Endometrium (tissue), 2 donors: ENCODE data around the gene MYOZ3.

Source experiments
- FAIRE-seq: peaks from 2 replicates; lab custom pipeline; 2012; peaks lifted over from hg19 to GRCh38; lab: Jason Lieb, UNC
- donor health status: control.
- donor health status: control.

The MYOZ3 gene, protein sequence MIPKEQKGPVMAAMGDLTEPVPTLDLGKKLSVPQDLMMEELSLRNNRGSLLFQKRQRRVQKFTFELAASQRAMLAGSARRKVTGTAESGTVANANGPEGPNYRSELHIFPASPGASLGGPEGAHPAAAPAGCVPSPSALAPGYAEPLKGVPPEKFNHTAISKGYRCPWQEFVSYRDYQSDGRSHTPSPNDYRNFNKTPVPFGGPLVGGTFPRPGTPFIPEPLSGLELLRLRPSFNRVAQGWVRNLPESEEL

DNA sequence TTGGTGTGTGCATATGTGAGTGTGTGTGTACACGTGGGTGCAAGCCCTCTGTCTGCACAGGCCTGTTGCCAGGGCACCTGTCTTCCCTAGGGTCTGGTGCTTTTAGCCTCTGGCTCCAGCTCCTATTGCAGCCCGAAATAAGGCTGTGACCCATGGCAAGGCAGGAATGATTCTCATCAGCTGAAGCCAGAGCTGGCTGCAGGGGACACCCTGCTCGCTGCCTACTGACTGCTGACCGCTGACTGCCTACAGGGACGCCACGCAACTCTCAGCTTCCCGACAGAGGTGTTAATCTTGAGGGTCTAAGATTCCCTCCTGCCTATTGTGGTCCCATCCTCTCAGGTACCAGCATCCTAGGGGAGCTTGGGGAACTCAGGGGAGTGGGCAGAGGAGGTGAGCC is at the start of gene MYOZ3:
TSS of gene MYOZ3 (plus strand) at position 166 of the 400 bp plus-strand sequence. CDS start 1,691 bp downstream, outside the sequence.
- no peak for FAIRE-seq

DNA sequence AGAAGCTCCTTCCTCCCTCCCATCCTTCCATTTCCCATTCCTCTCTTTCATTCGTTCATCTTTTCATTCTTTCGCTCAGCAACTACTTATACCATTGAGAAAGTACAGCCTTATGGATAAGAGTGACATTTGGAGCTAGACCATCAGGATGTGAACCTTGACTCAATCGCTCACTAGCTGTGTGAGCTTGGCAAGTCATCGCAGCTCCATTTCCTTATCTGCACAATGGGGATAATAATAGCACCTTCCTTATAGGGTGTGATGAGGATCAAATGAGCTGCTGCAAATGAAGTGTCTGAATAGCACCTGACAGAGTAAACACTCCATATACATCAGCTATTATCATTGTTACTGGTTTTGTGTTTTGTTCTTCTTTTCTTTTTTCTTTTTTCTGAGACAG is 48.6 kb upstream of the MYOZ3 start:
- no peak for FAIRE-seq

DNA sequence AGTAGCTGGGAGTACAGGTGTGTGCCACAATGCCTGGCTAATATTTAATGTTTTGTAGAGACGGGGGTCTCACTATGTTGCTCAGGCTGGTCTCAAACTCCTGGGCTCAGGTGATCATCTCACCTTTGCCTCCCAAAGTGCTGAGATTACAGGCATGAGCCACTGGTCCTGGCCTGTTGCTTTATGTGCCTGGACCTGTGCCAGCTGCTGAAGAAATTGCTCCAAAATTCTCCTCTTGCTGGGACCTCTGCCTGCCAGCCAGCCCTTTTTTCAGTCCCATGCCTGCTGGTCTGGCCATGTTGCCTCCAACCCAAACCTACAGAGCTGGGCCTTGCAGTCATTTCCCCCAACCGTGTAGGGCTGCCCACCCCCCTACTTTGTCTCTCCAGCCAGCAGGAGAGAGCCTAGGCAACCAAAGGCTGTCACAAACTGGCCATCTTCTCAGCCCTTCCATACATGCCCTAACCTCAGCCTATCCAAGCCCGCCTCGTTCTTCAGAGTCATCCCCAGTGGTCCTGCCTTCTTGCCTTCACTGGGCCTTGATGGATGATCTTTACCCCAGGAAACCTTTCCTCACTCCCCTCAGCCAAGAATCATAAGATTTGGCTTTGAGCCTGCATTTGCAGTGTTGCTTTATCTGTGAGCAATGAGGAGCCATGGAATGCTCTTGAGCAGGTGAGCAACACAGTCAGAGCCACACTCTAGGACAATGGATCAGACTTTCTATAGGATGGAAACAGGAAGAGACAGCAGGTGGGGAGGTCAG is 48.0 kb upstream of the MYOZ3 start:
- no peak for FAIRE-seq

DNA sequence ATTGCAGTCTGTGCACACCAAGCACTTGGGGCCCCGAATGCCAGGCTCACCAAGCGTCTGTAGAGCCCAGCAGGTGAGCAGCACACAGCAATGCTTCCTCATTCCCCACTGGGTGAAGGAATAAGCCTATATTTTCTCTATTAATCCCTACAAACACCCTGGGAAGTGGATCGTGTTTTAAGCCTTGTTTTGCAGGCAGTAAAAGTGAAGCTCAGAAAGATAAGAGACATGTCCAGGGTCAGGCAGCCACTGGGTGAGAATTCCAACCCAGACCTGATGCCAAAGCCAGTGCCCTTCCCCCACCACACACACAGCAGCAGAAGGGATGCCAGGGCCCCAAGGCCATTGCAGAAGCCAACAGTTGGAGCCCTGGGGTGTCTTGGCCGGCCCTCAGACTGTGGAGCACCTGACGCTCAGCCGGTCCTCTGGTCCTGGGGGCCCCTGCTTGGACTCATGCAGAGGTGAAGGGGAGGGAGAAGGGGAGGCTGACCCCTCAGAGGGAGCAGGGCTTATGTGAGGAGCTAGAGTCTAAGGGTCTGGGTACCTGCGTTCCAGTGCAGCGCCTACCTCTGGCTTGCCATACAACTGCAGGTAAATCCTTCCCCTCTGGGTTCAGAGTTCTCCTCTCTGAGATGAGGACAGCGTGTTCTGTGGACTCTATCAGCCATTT is 46.9 kb upstream of the MYOZ3 start:
- no peak for FAIRE-seq

DNA sequence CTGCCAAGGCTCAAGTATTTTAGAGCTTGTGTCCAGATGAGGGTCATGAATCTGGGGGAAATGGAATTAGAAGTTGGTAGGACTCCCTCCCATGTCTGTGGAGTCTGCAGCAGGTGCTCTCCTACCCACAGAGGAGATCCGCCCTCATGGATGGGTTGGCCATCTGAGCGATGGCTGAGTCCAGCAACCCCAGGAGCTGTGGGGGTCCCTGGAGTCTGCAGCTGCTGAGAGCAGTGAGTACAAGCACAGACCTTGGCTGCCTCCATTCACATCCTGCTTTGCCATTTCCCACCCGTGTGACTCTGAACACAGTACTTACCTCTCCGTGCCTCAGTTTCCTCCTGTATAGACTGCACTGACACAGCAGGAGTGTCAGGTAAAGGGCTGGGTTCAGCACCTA is 46.4 kb upstream of the MYOZ3 start:
- FAIRE-seq, result no peak

DNA sequence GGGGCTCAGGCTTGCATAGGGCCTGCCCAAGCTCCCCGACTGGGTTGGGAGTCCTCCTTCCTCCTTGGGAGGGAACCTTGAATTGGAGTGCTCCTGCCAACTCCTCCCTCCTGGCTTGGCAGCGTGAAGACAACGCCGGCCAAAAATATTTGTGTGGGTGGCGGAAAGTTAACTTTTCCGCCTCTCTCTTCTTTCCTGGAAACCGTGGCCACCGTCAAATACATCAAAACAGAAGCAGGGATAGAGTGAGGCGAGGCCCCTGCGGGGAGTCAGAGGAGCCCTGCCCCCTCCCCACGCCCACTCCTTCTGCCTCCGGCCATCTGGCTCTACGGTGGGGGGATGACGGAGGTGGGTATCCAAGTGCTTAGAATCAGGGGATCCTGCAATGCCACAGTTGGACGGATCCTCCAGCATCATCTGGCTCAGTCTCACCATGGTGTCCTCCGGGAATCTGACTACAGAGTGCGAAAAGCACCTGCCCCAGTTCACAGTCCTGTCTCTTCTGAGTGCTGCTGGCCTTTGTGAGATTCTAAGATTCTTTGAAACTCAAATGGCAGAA is 45.8 kb upstream of the MYOZ3 start:
- FAIRE-seq, result no peak

DNA sequence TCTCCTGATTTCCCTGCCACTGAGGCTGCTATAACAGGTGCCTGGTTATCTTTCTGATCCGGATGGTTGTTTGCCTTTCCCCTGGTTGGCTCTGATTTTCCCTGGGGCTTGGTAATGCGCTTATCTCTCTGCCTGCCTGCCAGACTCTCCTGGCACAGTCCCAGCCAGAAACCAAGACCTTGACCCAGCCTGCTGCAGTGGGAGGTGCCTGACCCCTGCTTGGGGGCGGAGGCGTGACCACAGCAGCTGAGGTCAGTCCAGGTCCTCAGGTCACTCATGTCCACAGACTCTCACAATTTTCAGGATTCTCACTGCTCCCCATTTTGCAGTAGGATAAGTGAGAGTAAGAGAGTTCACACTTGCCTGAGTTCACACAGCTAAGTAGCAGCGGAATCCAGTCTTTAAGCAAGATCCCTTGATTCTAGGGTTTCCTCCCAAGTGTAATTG is 45.0 kb upstream of the MYOZ3 start:
- FAIRE-seq, result no peak

DNA sequence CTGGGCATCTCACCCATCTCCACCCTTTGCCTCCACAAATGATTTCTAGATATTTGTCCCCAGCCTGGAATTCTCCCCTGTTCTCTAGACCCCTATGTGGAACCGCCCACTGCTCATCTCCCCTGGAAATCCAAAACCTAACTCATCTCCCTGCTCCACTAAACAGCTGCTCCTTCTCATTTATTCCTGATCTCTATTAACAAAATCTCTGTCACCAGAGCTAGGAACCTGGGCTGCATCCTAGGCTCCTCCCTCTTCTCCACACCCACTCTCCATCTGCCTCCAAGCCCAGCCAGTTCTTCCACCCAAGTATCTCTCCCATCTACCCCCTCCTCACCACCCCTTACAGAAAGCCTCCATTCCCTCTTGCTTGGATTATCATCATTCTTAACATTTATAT is 44.5 kb upstream of the MYOZ3 start:
- FAIRE-seq, result no peak

DNA sequence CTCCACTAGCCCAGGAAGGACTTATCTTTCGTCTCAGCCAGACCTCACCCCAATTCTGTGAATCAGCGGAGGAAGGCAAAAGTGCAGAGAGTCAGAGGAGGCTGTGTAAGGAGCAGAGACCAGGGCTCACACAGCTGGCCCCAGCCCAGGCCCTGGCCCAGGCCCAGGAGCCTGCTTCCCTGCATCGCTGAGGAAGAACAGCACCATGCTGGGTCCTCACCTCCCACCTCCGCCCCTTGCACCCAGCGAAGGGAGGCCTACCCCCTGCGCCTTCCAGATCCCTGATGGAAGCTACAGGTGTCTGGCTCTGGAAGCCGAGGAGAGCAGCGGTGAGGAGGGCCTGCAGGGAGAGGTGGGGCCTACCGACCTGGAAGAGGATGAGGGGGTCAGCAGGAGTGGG is 42.9 kb upstream of the MYOZ3 start:
- no peak for FAIRE-seq

DNA sequence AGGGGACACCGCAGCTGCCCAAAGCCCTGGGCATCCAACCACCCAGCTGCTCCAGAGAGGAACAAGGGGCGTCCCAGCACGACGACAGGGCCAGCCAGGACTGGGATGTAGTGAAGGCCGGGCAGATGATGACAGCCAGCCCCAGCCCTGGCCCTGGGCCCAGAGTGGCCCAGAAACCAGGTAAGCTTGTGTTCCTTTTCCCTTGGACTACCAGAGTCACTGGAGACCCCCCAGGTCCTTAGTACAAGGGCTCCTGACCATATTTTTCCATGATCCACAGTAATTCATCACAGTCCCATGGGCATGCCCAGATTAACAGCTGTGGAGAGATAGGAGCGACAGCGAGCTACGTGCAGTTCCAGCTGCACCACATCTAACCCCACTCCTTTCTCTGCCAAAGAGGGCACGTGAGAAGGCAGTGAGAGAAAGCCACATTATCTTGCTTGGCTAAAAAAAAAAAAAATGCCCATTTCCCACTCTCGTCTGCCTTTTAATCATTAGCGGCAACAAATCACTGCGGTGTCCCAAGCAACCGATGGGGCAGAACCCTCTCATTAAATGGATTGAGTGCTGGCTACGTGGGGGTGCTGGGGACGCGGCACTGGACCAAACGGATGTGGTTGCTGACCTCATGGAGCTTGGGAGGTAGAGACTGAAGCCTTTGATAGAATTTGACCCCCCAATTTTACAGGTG is 42.3 kb upstream of the MYOZ3 start:
- no peak for FAIRE-seq

DNA sequence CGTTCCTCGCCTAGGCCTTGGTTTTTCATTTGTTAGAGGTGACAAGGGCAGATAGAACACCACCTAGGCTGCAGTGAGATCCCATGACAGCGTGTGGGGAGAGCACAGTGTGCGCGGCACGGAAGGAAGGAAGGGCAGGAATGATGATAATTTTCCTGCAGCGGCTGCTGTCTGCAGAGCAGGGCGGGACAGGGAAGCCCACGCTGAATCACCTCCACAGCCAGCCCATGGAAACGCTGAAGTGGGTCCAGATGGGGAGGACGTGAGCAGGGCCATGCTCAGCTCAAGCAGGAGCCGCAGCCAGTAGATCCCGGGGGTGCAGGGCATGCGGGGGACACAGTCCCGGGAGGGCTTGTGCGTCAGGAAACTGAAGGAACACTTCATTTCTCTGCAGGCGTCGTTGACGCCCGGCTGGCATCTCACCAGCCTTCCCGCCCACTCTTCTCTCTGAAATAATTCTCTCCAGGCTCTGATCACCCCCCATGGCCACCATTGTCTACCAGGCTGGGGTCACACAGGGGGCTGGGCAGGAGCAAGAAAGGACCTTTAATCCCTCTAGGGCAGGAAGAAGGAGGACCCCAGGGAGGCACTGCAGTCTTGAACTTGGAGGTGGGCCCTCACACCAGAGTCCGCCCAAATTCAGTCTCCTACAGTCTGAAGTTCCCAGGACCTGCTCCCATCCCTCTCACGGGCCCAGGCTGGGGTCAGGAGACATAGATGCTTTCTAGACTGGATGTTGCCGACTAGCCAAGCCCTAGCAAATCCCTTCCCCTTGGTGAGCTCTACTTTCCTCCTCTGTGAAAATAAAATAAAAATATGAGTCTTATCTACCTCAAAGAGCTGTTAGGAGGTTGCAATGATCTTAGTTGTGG is 41.5 kb upstream of the MYOZ3 start:
- FAIRE-seq, result no peak

DNA sequence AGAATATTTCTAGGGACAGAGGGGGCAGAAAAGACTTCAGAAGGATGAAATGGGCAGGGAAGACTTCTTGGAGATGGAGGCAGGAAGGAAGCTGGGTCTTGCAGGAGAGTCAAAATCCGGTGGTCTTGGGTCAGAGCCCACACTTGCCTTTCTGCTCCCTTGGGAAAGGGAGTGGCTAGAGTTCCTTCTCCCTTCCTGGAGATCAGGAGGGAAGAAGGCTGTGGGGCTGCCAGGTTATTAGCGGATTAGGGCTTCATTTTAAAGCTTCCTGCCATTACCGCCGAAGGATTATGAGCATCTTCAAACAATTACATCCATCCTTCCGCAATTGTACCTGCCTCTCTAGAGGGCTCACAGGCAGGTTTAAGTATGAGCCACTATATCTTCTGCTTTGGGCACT is 39.8 kb upstream of the MYOZ3 start:
- no peak for FAIRE-seq

DNA sequence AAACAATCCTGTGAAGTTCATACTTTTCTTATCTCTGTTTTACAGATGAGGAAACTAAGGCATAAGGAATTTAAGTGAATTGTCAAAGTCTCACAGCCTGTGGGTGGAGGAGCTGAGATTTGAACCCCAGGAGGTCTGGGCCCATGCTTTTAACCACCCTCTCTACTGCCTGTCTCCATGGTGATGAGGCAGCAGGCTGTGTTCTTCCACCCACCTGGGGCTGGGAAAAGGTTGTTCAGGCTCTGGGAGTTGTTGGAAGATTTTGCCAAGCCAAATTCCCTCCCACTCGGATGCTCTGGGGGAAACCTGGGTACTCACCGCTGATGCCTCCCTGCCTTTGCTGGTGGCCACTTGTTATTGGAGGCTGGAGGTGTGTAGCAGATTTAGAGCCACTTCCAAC is 38.9 kb upstream of the MYOZ3 start:
- FAIRE-seq, result no peak

DNA sequence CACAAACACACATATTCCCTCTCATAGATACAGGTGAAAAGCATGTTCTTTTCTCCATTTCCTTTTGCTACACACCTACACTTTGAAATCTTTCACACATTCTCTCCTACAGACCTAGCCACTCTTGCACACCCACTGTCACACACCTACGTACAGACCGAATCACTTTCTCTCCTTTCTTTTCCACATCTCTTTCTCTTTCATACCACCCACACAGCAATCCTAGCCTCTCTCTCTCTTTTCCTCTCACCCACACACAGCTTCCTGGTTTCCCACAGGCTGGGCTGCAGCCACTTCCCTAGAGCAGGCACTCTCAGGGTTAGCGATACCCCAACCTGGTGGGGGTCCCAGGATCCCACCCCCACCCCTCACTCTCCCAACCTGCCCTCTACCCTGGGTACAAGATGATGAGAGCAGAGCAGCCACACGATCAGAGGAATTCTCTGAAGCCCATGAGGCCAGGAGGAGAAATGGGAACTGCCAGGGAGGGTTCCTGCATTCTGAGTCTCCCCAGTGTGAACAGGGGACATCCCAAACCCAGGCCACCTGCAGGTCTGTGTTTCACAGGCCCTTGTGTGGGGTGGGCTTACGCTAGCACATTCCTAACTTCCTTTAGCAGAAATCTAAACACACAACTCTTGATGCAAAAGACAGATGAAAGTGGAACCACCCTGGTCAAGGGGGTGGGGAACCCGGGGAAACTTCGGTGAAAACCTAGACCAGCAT is 37.7 kb upstream of the MYOZ3 start:
- FAIRE-seq, result no peak

DNA sequence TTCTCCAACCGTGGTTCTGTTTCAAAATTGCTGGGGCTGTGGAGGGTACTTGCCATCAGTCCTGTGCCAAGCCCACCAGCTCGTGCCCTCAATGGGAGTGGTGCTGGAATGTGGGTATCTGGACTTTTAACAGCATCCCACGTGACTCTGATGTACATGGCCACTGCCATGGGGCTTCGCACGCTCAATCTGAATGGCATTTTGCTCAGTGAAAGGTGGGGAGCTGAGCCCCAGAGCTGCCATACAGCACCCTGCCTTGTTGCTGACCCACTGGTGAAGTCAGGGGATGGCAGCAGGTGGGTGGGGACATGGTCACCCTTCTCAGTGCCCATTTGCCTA is 37.2 kb upstream of the MYOZ3 start:
- no peak for FAIRE-seq

DNA sequence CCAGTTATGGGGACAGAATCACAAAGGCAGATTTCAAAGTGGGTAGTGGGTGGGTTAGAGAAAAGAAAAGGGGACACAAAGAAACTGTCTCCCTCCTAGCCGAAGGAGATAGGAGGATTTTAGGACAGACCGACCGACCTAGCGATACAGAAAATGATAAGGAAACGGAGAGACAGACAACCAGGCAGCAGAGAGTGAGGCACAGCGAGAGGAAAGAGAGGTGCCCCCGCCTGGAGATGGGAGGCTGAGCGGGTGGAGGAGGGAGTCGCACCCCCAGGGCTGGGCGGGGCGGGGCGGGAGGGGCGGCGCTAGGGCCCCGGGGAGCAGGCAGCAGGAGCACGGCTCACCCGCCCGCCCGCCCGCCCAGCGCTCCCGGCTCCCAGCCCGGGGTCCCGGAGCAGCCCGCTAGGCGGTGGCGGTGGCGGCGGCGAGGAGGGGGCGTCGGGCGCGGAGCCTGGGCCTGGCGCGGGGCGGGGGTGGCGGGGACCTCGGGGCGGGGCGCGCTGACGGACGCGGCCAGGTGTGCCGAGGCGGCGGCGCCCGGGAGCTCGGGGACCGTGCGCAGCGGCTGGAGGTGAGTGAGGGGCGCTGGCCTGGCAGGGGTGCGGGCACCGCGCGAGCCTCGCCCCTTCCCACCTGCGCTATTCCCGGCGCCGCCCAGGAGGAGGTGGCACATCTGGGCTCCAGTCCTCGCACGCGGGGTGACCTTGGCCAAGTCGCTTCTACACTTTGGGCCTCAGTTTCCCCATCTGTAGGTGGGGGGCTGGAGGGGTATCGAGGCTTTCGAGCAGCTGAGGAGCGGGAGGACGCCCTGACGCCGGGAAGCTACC is 36.5 kb upstream of the MYOZ3 start:
- no peak for FAIRE-seq

DNA sequence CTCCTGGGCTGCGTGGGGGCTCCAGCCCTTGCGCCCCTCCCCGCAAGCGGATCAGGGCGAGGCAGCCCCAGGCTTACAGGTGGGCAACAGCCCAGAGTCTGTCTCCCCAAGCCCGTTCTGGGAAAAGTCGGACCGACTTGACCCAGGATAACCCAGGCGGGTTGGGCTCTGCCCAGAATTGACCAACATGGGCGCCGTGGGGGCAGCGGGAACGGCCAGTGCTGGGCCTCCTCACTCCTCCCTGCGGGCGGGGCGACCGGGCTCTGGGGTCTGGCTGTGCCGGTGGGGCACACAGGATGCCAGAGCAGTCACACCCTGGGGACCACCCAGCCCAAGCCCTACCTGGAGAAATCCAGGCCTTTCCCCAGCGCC is 35.9 kb upstream of the MYOZ3 start:
- no peak for FAIRE-seq

DNA sequence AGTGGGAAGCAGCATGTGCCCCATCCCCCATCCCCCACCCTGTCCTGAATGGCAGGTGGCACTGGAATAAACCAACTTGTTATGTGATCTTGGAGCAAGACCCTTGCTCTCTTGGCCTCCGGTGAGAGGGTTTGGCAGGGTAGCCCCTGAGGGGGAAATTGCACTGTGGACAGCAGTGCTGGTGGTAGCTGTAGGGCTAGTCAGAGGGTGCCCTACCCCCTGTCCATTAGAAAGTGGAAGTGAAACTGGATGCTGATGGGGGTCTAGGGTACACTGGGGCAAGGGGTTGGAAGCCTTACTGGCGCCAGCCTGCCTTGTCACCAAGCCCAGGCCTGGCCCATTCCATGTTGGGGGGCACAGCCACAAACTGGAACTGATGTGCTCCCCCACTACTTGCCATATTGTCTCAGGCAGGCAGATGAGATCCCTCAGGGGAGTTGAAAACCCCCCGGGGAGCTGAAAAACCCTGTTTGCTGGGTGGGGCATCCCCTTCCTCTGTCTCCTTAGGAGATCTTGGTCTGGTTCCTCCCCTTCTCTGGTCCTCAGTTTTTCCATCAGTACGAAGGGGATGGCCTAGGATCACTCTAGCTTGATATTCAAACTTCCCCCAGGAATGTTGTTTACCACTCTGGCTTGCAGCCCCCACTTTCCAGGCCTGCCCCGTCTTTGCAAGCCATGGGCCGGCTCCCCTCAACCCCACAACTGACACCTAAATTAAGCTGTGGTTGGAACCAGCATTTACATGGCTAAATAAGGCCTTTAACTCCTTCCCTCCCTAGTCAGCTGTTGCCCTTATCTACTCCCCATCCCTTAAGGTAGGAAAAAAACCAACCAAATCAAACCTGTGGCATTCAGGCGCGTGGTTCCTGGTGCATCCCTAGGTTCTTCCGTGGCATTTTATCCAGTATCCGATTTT is 35.0 kb upstream of the MYOZ3 start:
- no peak for FAIRE-seq

DNA sequence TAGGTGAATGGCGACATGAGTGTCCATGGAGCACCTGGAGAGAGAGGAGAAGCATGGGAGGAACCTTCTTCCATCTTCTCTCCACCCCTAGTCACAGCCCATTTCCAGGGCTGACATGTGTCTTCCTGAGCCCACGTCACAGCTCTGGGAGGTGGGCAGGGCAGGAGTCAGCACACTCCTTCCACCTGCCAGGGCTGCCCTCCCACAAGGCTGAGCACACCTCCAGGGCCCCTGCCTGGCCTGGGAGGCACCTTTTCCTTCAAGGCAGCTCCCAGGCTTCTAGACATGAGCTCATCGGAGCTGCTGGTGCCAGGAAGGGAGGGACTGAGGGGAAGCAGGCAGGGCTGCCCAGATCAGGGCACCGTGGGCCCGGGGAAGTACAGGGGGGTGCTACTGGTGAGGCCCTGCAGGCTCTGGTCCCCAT is 34.2 kb upstream of the MYOZ3 start:
- FAIRE-seq, result no peak
